NT2/D1 (cell line): ENCODE data around the gene CYB5B.

Experiments
- SUZ12 ChIP-seq: IDR thresholded peaks from 2 replicates; pipeline ENCODE4 v1.6.1; 2011; ENCODE audit not compliant: insufficient read length, insufficient read depth; ENCODE audit errors: extremely low read depth
- YY1 ChIP-seq: IDR thresholded peaks from 2 replicates; pipeline ENCODE4 v1.6.1; 2011; ENCODE audit not compliant: insufficient read length, insufficient read depth
- ZNF274 ChIP-seq: IDR thresholded peaks from 2 replicates; pipeline ENCODE4 v1.6.1; 2011; ENCODE audit warnings: mild to moderate bottlenecking, low read depth, low read length

- TF ChIP-seq ZNF274 (no peak), SUZ12 (no peak), YY1 (no peak)
Measured at GRCh38 chr16:69382421-69382820, 42.0 kb upstream of the CYB5B start.
